ENCODE measurements around the gene ENO1.
A peak's percentile ranks its signal among the peaks of the same experiment; 100 is the strongest.

ENO1 gene

GRCh38 chr1:8870616-8871538, 7.6 kb downstream of the ENO1 start:
- DNase-seq (ENCODE audit: low read depth in 2 of 2), result no peak

GRCh38 chr1:8870103-8870502, 8.4 kb downstream of the ENO1 start:
- DNase-seq (ENCODE audit: low read depth in 2 of 2), result no peak

DNA sequence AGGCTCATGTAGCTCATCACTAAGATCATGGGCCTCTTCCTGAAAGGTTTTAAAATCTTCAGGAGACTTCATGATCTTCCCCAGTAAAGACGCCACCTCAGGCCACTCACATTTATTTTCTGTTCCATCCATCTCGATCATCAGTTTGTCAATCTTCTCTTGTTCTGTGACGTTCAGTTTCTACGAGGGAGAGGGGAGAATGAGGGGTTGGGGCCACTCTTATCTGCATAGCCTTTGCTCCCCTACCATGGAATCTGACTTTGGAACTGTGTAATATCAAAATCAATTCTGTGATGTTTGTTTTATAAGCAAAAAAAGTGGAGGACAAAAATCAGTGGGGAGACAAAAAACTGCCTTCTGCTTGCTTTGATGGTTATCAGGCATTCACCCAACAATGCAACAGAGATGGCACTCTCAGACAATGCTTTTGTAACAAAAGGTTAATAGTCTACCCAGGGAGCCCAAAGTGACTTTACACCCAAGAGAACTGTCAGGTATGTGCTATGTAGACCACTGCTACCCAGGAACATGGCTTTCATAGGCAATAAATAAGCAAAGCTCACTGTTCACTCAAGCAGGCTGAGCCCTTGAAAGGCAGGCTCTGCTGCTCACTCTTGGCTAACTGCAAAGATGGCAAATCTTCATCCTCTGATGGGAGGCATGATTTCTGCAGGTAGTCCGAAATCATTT, 10.5 kb downstream of the ENO1 start:
- DNase-seq (ENCODE audit: low read depth in 2 of 2), result no peak

DNA sequence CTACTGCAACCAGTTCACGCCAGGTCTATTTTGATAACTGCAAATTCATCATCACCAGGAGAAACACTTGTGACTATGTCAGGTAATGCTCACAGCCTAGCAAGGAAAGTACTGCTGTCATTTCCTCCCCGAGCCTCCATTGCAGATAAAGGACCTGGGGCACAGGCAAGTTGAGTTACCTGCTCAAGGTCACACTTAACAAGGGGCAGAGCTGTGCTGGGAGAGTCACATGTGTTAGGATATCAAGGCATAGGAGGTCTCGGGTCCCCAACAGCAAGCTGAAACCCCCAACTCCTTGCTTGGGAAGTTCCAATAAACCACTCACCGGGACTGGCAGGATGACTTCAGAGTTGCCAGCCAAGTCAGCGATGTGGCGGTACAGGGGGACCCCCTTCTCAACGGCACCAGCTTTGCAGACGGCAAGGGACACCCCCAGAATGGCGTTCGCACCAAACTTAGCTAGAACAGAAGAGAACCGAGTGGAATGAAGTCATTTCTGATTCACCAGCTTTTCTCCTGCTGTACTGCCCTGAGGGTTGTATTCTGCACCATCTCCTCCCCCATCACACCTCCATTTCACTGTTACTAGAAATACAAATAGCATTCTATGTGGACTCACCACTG, 11.6 kb downstream of the ENO1 start:
- DNase-seq (ENCODE audit: low read depth in 2 of 2), result peak in 1 of 2 donors; percentile 54

DNA sequence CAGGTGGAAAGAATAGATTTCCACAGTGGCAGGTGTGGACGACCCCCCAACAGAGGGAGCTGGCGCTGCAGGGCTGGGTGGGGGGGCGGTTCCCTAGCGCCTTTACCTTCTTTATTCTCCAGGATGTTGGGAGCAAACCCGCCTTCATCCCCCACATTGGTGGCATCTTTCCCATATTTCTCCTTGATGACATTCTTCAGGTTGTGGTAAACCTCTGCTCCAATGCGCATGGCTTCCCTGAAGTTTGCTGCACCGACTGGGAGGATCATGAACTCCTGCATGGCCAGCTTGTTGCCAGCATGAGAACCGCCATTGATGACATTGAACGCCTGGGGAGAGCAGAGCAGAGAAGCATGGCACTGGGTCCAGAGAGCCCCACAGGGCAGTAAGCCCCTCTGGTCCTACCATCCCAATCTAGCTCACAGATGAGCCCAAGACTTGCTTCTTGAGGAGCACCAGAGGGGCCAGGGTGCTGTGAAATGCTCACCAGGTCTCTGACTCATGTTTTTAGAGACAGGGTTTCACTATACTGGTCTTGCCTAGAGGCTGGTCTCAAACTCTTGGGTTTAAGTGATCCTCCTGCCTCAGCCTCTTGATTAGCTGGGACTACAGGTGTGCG, 12.2 kb downstream of the ENO1 start:
- DNase-seq (ENCODE audit: low read depth in 2 of 2), result no peak

GRCh38 chr1:8864713-8865344, 13.7 kb downstream of the ENO1 start:
- no peak for DNase-seq (ENCODE audit: low read depth in 2 of 2)

DNA sequence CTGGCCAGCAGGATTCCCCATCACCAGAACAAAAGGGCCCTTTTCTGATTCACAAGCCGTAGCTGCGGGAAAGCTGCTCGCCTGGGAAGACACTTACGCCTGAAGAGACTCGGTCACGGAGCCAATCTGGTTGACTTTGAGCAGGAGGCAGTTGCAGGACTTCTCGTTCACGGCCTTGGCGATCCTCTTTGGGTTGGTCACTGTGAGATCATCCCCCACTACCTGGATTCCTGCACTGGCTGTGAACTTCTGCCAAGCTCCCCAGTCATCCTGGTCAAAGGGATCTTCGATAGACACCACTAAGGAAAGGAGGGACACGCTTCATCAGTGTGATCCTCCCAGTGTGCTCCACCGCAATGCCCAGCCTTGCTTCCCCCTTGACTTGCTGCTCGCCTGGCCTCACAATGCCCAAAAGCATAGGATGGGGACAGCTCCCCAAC, 14.7 kb downstream of the ENO1 start:
- DNase-seq (ENCODE audit: low read depth in 2 of 2), result no peak

GRCh38 chr1:8863138-8863537, 15.3 kb downstream of the ENO1 start:
- no peak for DNase-seq (ENCODE audit: low read depth in 2 of 2)

DNA sequence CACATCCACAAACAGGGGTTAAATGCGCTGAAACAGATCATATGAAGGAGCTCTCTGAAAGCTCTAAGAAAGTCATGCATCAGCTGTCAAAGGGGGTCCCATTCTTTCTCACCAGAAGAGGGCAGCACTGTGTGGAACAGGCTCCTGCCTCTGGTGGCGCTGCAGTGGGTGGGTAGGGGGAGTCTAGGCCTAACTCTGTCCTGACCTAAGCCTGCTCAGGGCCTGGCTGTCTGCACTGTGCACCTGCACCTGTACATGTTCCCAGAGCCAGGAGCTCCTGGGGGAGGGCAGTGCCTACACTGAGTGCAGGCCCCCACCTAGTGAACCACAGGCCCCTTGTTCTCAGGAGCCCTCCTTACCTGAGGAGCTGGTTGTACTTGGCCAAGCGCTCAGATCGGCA, 16.0 kb downstream of the ENO1 start:
- no peak for DNase-seq (ENCODE audit: low read depth in 2 of 2)

- no peak for DNase-seq (ENCODE audit: low read depth in 2 of 2)
Measured at GRCh38 chr1:8860738-8861516, 17.6 kb downstream of the ENO1 start.

- no peak for DNase-seq (ENCODE audit: low read depth in 2 of 2)
Measured at GRCh38 chr1:8858888-8859706, 19.4 kb downstream of the ENO1 start.

DNA sequence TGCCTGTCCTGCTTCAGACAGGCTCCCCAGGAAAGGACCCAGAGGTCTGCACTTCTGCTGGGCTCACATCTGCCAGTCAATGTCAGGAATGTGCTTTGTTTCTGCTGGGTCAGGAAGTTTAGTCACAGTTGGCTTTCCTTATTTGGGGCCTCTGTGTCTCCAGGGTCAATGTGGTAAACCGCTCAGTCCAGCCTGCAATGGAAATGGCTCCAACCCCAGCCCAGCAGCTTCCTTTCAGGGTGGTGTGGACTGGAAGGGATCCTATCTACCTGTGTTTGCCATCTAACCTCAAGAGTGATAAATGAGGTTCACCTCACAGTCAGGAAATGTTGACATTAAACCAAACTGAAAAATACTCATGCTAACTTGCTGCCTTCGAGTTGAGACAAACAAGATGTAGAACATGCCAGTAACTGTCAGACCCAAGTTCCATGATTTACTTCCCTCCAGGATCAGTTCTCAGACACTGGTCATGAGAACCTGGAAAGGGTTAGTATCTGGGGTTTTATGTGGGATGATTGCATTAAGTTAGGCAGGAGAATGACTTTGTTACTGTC, 20.3 kb downstream of the ENO1 start:
- no peak for DNase-seq (ENCODE audit: low read depth in 2 of 2)

GRCh38 chr1:8856689-8857412, 21.6 kb downstream of the ENO1 start:
- no peak for DNase-seq (ENCODE audit: low read depth in 2 of 2)

- DNase-seq (ENCODE audit: low read depth in 2 of 2), result no peak
Measured at GRCh38 chr1:8854240-8854639, 24.2 kb downstream of the ENO1 start.

GRCh38 chr1:8851060-8851459, 27.4 kb downstream of the ENO1 start:
- no peak for DNase-seq (ENCODE audit: low read depth in 2 of 2)

GRCh38 chr1:8848663-8849386, 29.7 kb downstream of the ENO1 start:
- DNase-seq (ENCODE audit: low read depth in 2 of 2), result peak; percentile 66 to 69

DNA sequence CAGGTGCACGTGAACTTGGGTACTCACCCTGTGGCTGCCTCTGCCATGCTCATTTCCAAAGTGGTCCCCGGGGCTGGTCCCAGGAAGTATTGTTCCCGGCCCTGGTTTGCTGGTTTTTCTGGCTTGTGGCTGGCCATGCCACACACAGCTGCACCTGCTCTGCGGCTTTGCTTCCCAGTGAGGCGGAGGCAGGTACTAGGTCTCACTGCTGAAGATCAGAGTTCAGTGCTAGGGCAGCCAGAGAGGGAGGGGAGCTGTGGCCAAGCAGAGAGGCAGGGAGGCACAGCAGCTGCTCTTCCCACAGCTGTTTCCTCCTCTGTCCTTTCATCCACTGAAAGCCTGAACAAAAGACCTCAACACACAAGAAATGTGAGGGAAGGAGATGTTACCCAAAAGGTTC, 30.5 kb downstream of the ENO1 start:
- DNase-seq (ENCODE audit: low read depth in 2 of 2), result no peak

GRCh38 chr1:8846263-8846662, 32.2 kb downstream of the ENO1 start:
- no peak for DNase-seq (ENCODE audit: low read depth in 2 of 2)
